NB4 (cell line): ENCODE data around the gene CD177.

Experiments
- CTCF ChIP-seq: IDR thresholded peaks from one replicate; pipeline ENCODE4 v1.5.1; 2012; ENCODE audit warnings: low read depth, low read length
- POLR2A ChIP-seq: IDR thresholded peaks from 2 replicates; pipeline ENCODE4 v1.6.1; 2011; ENCODE audit warnings: mild to moderate bottlenecking; ENCODE audit not compliant: insufficient read length; ENCODE audit errors: extremely low read depth

- TF ChIP-seq CTCF = no peak
- no peak for TF ChIP-seq POLR2A
Observed at GRCh38 chr19:43332058-43332922, 21.2 kb upstream of the CD177 start.
